HEK293 (cell line): Measurements from ENCODE around the gene PTER.
A peak's percentile ranks its signal among the peaks of the same experiment; 100 is the strongest.

ENCODE experiments used
- BCL11A ChIP-seq: fragments of 450-650 bp; formaldehyde crosslinking; IDR thresholded peaks from 2 replicates; pipeline ENCODE4 v1.5.1; 2016; ENCODE audit warnings: low read depth, missing biosample characterization, missing genetic modification characterization
- GLI2 ChIP-seq: fragments of 450-650 bp; formaldehyde crosslinking; IDR thresholded peaks from 2 replicates; pipeline ENCODE4; 2017; ENCODE audit warnings: missing biosample characterization, missing genetic modification characterization, low read depth, borderline replicate concordance
- GLIS1 ChIP-seq: fragments of 450-650 bp; formaldehyde crosslinking; IDR thresholded peaks from 2 replicates; pipeline ENCODE4 v1.5.1; 2016; ENCODE audit warnings: missing biosample characterization, missing genetic modification characterization
- HOXA7 ChIP-seq: sonication (generic); formaldehyde crosslinking; IDR thresholded peaks from 2 replicates; pipeline ENCODE4 v1.8.1; 2022; ENCODE audit warnings: missing genetic modification reagents, borderline replicate concordance
- KLF1 ChIP-seq: fragments of 450-650 bp; formaldehyde crosslinking; IDR thresholded peaks from 2 replicates; pipeline ENCODE4 v1.5.1; 2016; ENCODE audit warnings: missing biosample characterization, missing genetic modification characterization
- PATZ1 ChIP-seq: fragments of 450-650 bp; formaldehyde crosslinking; IDR thresholded peaks from 2 replicates; pipeline ENCODE4 v1.5.1; 2016; ENCODE audit warnings: missing biosample characterization, missing genetic modification characterization
- RBAK ChIP-seq: fragments of 450-650 bp; formaldehyde crosslinking; IDR thresholded peaks from 2 replicates; pipeline ENCODE4 v1.5.1; 2016; ENCODE audit warnings: missing biosample characterization, missing genetic modification characterization
- YY1 ChIP-seq: fragments of 450-650 bp; formaldehyde crosslinking; IDR thresholded peaks from 2 replicates; pipeline ENCODE4 v1.5.1; 2018; ENCODE audit warnings: missing biosample characterization, missing genetic modification characterization
- ZBTB49 ChIP-seq: fragments of 450-650 bp; formaldehyde crosslinking; IDR thresholded peaks from 2 replicates; pipeline ENCODE4 v1.5.1; 2016; ENCODE audit warnings: missing biosample characterization, missing genetic modification characterization, low read depth
- ZFP3 ChIP-seq: fragments of 450-650 bp; formaldehyde crosslinking; IDR thresholded peaks from 2 replicates; pipeline ENCODE4 v1.5.1; 2016; ENCODE audit warnings: low read depth, missing biosample characterization, missing genetic modification characterization
- ZNF112 ChIP-seq: fragments of 450-650 bp; formaldehyde crosslinking; IDR thresholded peaks from 2 replicates; pipeline ENCODE4 v1.5.0; 2017; ENCODE audit warnings: missing biosample characterization, missing genetic modification characterization
- ZNF148 ChIP-seq: fragments of 450-650 bp; formaldehyde crosslinking; IDR thresholded peaks from 2 replicates; pipeline ENCODE4 v1.5.0; 2017; ENCODE audit warnings: missing biosample characterization, missing genetic modification characterization, borderline replicate concordance
- ZNF26 ChIP-seq: fragments of 450-650 bp; formaldehyde crosslinking; IDR thresholded peaks from 2 replicates; pipeline ENCODE4 v1.5.1; 2016; ENCODE audit warnings: missing biosample characterization, missing genetic modification characterization
- ZNF423 ChIP-seq: fragments of 450-650 bp; formaldehyde crosslinking; IDR thresholded peaks from 2 replicates; pipeline ENCODE4 v1.5.1; 2016; ENCODE audit warnings: missing biosample characterization, missing genetic modification characterization
- ZNF548 ChIP-seq: fragments of 450-650 bp; formaldehyde crosslinking; IDR thresholded peaks from 2 replicates; pipeline ENCODE4 v1.5.1; 2016; ENCODE audit warnings: missing biosample characterization, missing genetic modification characterization
- ZNF792 ChIP-seq: fragments of 450-650 bp; formaldehyde crosslinking; IDR thresholded peaks from 2 replicates; pipeline ENCODE4 v1.5.1; 2016; ENCODE audit warnings: missing biosample characterization, missing genetic modification characterization
- TF ChIP-seq, protein P1 (sequence below): fragments of 450-650 bp; formaldehyde crosslinking; conservative IDR thresholded peaks from 2 replicates; pipeline ENCODE4 v1.5.1; 2016; ENCODE audit warnings: low read depth, missing biosample characterization, missing genetic modification characterization
- TF ChIP-seq, protein P2 (sequence below): fragments of 450-650 bp; formaldehyde crosslinking; IDR thresholded peaks from 2 replicates; pipeline ENCODE4; 2016; ENCODE audit warnings: missing biosample characterization, missing genetic modification characterization
- TF ChIP-seq, protein P3 (sequence below): fragments of 450-650 bp; formaldehyde crosslinking; IDR thresholded peaks from 2 replicates; pipeline ENCODE4 v1.5.1; 2016; ENCODE audit warnings: missing biosample characterization, missing genetic modification characterization
- TF ChIP-seq, protein P4 (sequence below): fragments of 450-650 bp; formaldehyde crosslinking; IDR thresholded peaks from 2 replicates; pipeline ENCODE4 v1.5.1; 2016; ENCODE audit warnings: missing biosample characterization, missing genetic modification characterization

The PTER gene

DNA sequence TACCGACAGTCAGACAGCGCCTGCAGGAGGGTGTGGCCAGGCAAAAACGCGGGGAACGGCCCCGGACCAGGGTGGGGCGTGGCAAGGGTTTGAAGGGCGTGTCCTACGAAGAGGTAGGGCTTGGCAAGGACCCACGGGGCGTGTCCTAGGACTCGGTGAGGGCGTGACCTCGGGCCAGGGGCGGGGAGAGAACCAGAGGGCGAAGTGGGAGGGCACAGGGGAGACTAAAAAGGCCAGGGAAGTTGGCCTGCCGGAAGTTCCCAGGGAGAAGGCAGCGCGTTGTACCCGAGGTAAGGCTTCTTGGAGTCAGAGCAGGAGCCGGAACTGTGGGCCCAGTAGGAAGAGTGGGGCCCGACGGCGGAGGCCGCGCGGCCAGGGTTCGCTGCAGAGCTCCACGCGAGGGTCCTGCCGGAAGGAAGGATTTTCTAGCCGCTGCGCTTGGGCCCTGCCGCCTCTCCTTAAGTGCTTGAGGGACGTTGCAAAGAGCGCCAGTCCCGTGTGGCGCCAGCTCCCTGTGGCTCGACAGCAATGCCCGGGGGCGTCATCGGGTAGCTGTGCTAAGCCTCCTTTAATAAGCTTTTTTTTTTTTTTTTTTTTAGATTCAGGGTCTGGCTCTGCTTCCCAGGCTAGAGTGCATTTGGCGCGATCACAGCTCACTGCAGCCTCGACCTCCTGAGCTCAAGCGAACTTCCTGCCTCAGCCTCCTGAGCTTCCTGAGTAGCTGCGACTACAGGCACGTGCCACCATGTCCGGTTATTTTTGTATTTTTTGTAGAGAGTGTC lies at the start of gene PTER (continued):
- TF ChIP-seq KLF1 (tag by site-specific recombination) = peak; percentile 97
- TF ChIP-seq, protein P1, sequence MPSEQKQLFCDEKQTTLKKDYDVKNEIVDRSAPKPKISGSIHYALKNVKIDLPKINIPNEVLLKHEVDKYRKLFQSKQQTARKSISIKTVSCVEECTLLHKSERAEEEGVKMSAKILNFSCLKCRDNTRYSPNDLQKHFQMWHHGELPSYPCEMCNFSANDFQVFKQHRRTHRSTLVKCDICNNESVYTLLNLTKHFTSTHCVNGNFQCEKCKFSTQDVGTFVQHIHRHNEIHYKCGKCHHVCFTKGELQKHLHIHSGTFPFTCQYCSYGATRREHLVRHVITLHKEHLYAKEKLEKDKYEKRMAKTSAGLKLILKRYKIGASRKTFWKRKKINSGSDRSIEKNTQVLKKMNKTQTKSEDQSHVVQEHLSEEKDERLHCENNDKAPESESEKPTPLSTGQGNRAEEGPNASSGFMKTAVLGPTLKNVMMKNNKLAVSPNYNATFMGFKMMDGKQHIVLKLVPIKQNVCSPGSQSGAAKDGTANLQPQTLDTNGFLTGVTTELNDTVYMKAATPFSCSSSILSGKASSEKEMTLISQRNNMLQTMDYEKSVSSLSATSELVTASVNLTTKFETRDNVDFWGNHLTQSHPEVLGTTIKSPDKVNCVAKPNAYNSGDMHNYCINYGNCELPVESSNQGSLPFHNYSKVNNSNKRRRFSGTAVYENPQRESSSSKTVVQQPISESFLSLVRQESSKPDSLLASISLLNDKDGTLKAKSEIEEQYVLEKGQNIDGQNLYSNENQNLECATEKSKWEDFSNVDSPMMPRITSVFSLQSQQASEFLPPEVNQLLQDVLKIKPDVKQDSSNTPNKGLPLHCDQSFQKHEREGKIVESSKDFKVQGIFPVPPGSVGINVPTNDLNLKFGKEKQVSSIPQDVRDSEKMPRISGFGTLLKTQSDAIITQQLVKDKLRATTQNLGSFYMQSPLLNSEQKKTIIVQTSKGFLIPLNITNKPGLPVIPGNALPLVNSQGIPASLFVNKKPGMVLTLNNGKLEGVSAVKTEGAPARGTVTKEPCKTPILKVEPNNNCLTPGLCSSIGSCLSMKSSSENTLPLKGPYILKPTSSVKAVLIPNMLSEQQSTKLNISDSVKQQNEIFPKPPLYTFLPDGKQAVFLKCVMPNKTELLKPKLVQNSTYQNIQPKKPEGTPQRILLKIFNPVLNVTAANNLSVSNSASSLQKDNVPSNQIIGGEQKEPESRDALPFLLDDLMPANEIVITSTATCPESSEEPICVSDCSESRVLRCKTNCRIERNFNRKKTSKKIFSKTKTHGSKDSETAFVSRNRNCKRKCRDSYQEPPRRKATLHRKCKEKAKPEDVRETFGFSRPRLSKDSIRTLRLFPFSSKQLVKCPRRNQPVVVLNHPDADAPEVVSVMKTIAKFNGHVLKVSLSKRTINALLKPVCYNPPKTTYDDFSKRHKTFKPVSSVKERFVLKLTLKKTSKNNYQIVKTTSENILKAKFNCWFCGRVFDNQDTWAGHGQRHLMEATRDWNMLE (tag by site-specific recombination) = peak; percentile 36; the same call in 1 of the 2 replicates
- TF ChIP-seq ZNF792 (tag by site-specific recombination) = no peak
- no peak for TF ChIP-seq ZNF548 (tag by site-specific recombination)
- TF ChIP-seq RBAK = no peak
- TF ChIP-seq ZNF26 (tag by site-specific recombination) = no peak
- no peak for TF ChIP-seq ZNF112 (tag by site-specific recombination)
- TF ChIP-seq, protein P2, sequence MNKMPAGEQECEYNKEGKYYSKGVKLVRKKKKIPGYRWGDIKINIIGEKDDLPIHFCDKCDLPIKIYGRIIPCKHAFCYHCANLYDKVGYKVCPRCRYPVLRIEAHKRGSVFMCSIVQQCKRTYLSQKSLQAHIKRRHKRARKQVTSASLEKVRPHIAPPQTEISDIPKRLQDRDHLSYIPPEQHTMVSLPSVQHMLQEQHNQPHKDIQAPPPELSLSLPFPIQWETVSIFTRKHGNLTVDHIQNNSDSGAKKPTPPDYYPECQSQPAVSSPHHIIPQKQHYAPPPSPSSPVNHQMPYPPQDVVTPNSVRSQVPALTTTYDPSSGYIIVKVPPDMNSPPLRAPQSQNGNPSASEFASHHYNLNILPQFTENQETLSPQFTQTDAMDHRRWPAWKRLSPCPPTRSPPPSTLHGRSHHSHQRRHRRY = no peak
- peak; percentile 33; the same call in 1 of the 2 replicates for TF ChIP-seq ZNF423 (tag by site-specific recombination)
- TF ChIP-seq PATZ1 (tag by site-specific recombination) = peak; percentile 45; the same call in 1 of the 2 replicates
- TF ChIP-seq, protein P3, sequence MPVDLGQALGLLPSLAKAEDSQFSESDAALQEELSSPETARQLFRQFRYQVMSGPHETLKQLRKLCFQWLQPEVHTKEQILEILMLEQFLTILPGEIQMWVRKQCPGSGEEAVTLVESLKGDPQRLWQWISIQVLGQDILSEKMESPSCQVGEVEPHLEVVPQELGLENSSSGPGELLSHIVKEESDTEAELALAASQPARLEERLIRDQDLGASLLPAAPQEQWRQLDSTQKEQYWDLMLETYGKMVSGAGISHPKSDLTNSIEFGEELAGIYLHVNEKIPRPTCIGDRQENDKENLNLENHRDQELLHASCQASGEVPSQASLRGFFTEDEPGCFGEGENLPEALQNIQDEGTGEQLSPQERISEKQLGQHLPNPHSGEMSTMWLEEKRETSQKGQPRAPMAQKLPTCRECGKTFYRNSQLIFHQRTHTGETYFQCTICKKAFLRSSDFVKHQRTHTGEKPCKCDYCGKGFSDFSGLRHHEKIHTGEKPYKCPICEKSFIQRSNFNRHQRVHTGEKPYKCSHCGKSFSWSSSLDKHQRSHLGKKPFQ (tag by site-specific recombination) = no peak
- TF ChIP-seq YY1 (tag by site-specific recombination) = peak; percentile 25; the same call in 1 of the 2 replicates
- no peak for TF ChIP-seq HOXA7 (CRISPR knock-in tag)
- no peak for TF ChIP-seq ZFP3
- TF ChIP-seq GLI2 = no peak
- peak; percentile 90 for TF ChIP-seq BCL11A (tag by site-specific recombination)
- no peak for TF ChIP-seq ZBTB49
- peak; percentile 61 for TF ChIP-seq GLIS1 (tag by site-specific recombination)
- TF ChIP-seq, protein P4, sequence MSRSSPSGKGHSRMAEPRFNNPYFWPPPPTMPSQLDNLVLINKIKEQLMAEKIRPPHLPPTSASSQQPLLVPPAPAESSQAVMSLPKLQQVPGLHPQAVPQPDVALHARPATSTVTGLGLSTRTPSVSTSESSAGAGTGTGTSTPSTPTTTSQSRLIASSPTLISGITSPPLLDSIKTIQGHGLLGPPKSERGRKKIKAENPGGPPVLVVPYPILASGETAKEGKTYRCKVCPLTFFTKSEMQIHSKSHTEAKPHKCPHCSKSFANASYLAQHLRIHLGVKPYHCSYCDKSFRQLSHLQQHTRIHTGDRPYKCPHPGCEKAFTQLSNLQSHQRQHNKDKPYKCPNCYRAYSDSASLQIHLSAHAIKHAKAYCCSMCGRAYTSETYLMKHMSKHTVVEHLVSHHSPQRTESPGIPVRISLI = no peak; the same call in none of the 2 replicates
- no peak for TF ChIP-seq ZNF148 (tag by site-specific recombination)
